HG03280 (cell line): ENCODE data around the gene TAPT1.
"Not testable (repeated sequence)": the region's sequence is repeated elsewhere in the genome, so short reads cannot be mapped to it uniquely, and the experiment has no call there.

ENCODE experiments used
- ATAC-seq: cut with Tn5 transposase; IDR thresholded peaks from one replicate; pipeline ENCODE4 v1.9.1; 2021; ENCODE audit warnings: mild to moderate bottlenecking, moderate library complexity; ENCODE audit not compliant: unreplicated experiment

TAPT1 gene

GRCh38 chr4:16186986-16187385, 39.3 kb downstream of the TAPT1 start:
- ATAC-seq = no peak

GRCh38 chr4:16183604-16184003, 42.7 kb downstream of the TAPT1 start:
- ATAC-seq = no peak

DNA sequence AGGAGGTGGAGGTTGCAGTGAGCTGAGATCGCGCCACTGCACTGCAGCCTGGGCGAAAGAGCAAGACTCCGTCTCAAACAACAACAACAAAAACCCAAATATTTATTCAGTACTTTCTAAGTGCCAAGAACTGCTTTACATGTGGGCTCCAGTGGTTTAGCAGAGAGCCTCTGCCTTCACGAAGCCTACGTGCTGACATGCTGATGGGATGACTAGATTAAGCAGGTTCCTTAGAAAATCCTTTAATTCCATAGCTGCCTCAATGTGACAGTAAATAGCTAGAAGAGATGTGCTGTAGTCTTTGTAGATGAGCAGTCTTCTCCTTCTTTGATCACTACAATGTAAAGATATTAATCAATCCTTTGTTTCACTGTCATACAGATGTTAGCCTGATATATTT, 49.6 kb downstream of the TAPT1 start:
- no peak for ATAC-seq

DNA sequence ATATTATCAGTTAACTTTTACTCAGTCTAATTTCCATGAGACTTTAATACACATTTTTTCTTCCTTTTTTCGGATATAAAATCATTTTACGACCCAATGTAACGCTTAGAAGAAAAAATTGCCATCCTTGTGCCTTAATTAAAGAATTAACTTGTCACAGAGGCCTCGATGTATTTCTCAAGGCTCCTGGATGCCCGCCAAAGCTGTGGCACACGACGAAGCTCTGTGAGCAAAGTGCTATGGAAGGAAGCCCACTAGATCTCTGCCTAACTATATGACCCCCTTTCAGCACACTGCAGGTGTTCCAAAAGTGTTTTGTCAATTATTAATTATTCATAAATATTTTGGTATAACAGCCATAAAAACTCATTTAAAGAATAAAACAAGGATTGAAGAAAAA, 54.4 kb downstream of the TAPT1 start:
- no peak for ATAC-seq

DNA sequence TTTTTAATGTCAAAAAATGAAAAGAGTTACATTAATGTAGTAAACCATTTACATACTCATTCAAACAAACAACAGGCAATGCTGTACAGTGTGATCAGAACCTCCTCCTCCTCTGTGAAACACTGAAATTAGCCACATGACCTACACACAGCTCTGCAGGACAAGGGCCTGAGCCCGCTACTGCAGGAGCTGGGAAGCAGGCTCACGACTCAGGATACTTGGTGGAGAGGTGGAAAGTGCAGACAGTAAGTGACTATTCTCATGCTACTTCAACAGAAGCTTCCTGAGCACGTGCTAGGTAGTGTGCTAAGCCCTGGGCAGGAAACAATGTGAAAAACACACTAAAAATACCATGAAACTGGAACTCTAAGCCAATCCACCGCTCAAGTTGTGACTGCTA, 56.8 kb downstream of the TAPT1 start:
- no peak for ATAC-seq

DNA sequence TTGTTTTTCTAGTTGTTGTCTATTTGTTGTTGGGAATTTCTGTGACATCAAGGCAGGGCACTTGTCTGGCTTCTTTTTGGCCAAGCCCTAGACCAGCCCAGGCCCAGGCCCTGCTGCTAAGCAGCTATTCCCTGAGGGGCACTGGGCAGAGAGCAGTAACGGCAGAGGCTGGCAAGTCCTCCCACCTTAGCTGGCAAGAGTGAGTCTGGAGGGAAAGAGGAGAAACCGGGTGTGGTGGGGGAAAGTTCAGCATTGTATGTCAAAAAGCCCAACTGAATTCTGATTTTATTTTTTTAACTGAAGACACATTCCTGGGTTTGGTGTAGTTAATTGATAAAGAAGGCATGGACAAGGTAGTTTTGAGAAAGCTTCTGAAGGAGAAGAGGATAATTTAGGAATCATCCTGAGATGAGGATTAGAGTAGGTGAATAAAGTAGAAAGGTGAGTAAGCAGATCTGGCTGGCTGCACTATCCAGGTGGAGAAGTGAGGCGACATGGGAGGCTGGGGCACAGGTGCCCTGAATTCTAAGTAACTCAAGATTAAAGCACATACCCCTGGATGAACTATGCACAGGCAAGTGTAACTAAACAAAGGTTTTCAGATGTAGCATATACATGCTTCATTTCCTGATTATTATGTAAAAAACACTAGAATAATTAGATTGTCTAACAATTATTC, 57.4 kb downstream of the TAPT1 start:
- ATAC-seq = no peak

GRCh38 chr4:16168144-16168543, 58.1 kb downstream of the TAPT1 start:
- no peak for ATAC-seq

DNA sequence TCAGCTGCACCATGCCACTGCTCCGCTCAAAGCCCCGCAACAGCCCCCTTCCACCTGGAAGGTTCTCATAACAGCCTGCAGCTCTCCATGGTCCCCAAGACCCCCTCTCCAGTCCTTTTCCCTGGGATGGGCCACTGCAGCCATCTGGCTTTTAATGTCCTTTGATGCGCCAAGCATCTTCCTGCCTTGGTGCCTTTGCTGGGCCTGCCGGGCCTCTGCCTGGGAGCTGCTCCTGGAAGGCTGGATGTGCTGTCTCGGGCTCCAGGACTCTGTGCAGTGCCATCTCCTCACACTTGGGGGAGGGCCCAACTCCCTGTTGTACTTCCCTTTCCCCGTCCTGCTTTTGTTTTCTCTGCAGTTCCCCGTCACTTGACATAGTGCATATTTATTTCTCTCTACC, 60.3 kb downstream of the TAPT1 start:
- no peak for ATAC-seq

GRCh38 chr4:16162891-16163290, 63.4 kb downstream of the TAPT1 start:
- no peak for ATAC-seq

DNA sequence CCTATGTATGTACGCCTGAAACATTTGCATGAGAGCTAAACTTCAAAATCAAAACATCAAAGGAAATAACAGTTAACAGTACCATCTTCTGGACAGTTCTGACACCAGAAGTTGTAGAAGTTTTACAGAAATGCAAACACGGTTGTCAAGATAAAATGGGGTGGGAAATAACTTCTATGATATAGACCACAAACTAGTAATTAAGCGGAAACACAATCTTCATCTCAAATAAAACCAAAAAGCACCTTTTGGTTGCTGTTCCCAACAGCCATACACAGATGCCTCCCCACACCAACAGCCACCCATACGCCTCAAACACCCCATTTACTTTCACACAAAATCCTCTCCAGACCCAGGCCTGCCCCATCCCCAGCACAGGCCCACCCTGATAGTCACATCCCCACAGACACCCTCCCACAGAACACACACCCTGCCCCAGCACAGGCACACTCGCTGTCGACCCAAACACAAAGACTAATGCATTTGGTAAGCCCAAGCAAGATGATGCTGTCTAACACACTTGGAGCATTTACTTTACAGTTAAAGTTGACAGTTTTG, 64.3 kb downstream of the TAPT1 start:
- no peak for ATAC-seq

DNA sequence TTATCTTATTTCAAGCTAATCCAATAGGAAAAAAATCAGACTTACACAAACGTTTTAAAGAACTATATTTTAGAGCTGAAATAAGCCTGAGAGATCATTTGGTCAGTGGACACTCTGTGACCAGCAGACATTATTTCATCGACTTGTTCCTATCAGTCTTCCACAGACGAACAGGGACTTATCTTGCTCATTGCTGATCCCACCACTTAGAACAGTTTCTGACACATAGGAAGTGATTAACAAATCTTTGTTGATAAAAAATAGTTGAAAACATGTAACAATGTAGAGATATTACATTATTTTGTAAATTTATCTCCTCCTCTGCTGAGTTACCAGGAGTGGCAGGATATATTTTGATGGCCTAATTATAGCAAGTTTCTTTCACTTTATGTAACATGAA, 65.8 kb downstream of the TAPT1 start:
- no peak for ATAC-seq

- ATAC-seq = no peak
Measured at GRCh38 chr4:16159286-16159685, 67.0 kb downstream of the TAPT1 start.

GRCh38 chr4:16158504-16158852, 67.8 kb downstream of the TAPT1 start:
- ATAC-seq = no peak

- no peak for ATAC-seq
Measured at GRCh38 chr4:16157609-16158503, 68.4 kb downstream of the TAPT1 start.

- no peak for ATAC-seq
Measured at GRCh38 chr4:16155528-16156169, 70.6 kb downstream of the TAPT1 start.

DNA sequence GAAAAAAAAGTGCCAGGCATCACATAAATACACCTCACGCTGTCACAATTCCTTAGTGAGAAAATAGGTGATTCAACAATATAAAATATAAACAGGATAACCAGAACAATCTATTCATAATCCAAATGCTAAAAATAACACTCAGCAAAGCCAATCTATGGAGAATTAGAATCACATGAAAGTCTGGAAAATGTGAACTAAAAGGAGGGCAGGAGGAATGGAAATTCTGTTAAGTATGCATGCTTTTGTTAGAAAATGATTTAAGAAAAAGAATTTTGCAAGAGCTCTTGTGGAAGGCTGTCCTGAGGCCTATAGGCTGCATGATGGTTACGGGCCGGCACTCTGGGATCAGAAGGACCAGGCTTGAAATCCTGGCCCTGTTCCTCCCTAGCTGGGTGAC, 71.8 kb downstream of the TAPT1 start:
- ATAC-seq = no peak

DNA sequence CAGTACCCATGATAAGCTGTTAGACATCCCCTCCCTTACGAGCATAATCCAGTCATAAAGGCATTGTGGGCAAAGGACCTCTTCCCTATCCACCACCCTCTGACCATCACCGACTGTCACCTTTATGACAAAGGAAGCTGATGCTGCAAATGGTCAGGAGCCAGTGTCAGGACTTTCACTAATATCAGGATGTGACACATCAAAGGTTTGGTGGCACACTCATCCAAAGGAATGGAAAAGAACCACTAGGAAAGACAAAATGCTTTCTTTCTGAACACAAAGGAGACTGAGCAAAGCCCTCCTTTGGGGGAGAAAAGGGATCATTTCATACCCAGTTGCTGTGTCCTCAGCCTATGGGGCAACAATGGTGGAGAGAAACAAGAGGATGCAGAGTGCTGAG, 75.6 kb downstream of the TAPT1 start:
- ATAC-seq = no peak

DNA sequence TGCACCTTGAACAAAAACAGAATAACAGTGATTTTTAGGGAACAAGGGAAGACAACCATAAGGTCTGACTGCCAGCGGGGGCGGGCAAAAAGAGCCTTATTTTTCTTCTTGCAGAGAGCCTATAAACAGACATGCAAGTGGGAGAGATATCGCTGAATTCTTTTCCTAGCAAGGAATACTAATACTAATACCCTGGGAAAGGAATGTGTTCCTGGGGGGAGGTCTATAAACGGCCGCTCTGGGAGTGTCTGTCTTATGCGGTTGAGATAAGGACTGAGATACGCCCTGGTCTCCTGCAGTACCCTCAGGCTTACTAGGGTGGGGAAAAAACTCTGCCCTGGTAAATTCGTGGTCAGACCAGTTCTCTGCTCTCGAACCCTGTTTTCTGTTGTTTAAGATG, 81.4 kb downstream of the TAPT1 start:
- ATAC-seq = not testable (repeated sequence)

DNA sequence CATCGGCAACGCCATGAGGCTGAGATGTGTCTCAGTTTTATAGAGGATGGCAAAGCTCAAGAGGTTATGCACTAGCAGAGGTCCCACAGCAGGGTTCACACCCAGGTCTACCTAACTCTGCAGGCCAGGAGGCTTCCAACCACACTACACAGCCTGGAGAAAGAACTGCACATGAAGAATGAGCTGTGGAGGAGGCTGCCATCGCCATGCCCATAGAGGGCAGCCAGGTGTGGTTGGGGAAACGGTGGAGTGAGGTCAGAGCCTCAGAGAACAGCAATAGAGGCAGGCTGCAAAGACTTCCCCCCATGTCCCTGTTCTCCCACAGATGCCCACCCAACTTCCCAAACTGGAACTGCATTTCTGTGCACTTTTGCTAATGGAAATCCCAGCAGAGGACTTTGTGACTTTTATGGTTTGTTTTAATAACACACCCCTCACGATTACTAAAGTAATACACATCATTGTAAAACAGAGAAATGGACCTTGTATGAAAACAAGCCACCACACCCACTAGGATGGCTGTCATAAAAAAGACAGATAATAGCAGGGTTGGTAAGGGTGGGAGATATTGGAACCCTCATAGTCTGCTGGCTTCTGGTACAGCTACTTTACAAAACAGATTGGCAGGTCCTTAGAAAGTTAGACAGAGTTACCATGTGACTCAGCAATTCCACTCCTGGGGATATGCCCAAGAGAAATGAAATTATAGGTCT, 83.5 kb downstream of the TAPT1 start:
- ATAC-seq = no peak

- no peak for ATAC-seq
Measured at GRCh38 chr4:16140879-16141249, 85.4 kb downstream of the TAPT1 start.

DNA sequence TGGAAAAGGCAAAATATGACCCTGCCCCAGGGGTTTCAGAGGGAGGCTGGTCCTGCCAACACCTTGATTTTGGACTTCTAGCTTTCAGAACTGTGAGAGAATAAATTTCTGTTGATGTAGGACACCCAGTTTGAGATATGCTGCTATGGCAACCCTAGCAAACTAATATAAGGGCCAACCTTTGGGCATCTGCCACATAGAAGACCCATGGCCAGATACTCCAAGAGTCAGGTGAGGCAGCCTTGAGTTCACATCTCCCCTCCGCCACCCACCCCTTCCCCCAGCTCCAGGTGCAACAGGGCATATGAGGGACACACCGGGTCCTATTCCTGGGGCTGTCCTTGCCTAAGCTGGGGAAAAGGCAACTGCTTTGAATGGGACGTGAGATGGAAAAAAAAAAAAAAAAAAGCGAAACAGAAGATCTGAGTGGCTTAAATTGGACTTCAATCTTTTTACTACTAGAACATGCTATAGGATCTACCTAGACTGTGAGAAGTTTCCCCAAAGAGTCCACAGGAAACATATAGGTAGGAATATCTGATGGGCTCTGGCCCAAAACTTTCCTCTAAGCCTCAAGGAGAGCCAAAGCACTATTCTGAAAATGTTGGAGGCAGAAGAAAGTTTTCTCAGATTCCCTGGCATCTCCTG, 85.9 kb downstream of the TAPT1 start:
- no peak for ATAC-seq
